ENCODE data around the gene SYT7. TPM values are rescaled to one million over a fixed set of nuclear protein-coding genes. Genes with fewer than 3 reads are reported as not detected.

The SYT7 gene
- total and polyA plus RNA-seq, 4 donors: 1.7 to 10.6 (median 3.8) TPM

DNA sequence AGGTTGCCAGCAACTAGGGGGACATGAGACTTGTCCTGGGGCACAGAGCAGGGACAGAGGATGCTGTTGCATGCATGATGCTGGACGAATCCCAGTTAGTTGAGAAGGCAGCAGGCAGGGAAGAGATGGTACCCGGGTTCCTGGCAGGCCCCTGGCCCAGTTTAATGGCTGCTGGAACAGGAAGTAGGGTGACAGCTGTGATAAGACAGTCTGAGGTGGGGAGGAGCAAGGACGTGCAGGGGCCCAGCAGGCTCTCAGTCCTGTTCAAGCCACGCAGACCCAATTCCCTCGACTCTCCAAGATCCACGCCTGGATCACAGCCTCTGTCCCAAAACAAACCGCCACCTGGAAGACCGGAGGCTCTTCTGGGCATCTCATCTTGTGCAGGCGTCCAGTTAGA is 40.3 kb downstream of the SYT7 start:
- ATAC-seq (ENCODE audit: insufficient read depth, low FRiP score): no peak
- Histone ChIP-seq H3K9me3 (ENCODE audit: control insufficient read depth in 4 of 4, insufficient read depth in 3 of 4, low read length in 3 of 4) (no peaks in the 10 kb centered on the region), H3K4me1 (ENCODE audit: control insufficient read depth in 5 of 5, insufficient read depth in 5 of 5, low read length in 5 of 5) (peaks cover under 1 to 56% (median 6%) of the 10 kb centered on the region in 5 donors), H3K36me3 (ENCODE audit: control insufficient read depth in 4 of 4, insufficient read depth in 4 of 4, low read length in 4 of 4) (no peaks in the 10 kb centered on the region), H3K27me3 (ENCODE audit: control insufficient read depth in 3 of 3, insufficient read depth in 3 of 3, low read length in 2 of 3) (no peaks in the 10 kb centered on the region), H3K9ac (ENCODE audit: insufficient read depth in 1 of 2, low read length in 2 of 2) (no peak overlapping the region), H3K4me3 (no peak overlapping the region), H3K27ac (ENCODE audit: low read depth in 1 of 2, low read length in 1 of 2) (no peak overlapping the region)
- TF ChIP-seq, protein P1, sequence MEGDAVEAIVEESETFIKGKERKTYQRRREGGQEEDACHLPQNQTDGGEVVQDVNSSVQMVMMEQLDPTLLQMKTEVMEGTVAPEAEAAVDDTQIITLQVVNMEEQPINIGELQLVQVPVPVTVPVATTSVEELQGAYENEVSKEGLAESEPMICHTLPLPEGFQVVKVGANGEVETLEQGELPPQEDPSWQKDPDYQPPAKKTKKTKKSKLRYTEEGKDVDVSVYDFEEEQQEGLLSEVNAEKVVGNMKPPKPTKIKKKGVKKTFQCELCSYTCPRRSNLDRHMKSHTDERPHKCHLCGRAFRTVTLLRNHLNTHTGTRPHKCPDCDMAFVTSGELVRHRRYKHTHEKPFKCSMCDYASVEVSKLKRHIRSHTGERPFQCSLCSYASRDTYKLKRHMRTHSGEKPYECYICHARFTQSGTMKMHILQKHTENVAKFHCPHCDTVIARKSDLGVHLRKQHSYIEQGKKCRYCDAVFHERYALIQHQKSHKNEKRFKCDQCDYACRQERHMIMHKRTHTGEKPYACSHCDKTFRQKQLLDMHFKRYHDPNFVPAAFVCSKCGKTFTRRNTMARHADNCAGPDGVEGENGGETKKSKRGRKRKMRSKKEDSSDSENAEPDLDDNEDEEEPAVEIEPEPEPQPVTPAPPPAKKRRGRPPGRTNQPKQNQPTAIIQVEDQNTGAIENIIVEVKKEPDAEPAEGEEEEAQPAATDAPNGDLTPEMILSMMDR (IDR thresholded peaks at IDR 0.05; ENCODE audit: control extremely low read depth, extremely low read depth): no peak
- DNase-seq: no peak
- WGBS, 2 donors: 56 to 67% methylated on average over 9 of the region's 9 CpGs

DNA sequence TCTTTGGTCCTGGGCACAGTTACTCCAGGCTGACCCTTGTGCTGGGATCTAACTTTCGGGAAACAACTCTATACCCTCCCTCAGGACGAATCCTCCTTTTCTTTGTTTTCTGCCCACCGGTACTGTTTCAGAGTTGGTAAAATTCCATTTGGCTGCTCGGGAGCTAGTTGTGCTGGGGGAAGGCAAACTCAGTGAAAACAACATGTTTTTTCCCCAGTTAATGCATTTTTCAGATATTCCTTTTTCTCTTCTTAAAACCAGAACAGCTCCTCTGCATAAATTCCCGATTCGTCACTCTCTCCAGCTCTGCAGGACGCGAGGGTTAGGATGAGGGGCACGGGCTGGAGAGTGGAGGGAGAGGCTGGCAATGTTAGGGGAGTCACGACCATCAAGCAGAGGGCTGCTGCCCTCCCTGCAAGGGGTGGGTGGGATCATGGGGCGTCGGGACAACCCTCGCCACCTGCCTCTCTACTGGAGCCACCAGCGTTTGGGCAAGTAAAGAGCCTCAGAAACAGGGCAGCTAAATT is 41.0 kb downstream of the SYT7 start:
- Histone ChIP-seq H3K4me3 (no peak overlapping the region), H3K27me3 (ENCODE audit: control insufficient read depth in 3 of 3, insufficient read depth in 3 of 3, low read length in 2 of 3) (no peaks in the 10 kb centered on the region), H3K9me3 (ENCODE audit: control insufficient read depth in 4 of 4, insufficient read depth in 3 of 4, low read length in 3 of 4) (no peaks in the 10 kb centered on the region), H3K36me3 (ENCODE audit: control insufficient read depth in 4 of 4, insufficient read depth in 4 of 4, low read length in 4 of 4) (no peaks in the 10 kb centered on the region), H3K9ac (ENCODE audit: insufficient read depth in 1 of 2, low read length in 2 of 2) (no peak overlapping the region), H3K27ac (ENCODE audit: low read depth in 1 of 2, low read length in 1 of 2) (no peak overlapping the region), H3K4me1 (ENCODE audit: control insufficient read depth in 5 of 5, insufficient read depth in 5 of 5, low read length in 5 of 5) (peaks cover 2 to 62% (median 6%) of the 10 kb centered on the region in 5 donors)
- WGBS, 2 donors: 65 to 74% methylated on average over 14 of the region's 14 CpGs
- DNase-seq (no peak), ATAC-seq (ENCODE audit: insufficient read depth, low FRiP score) (no peak)
- TF ChIP-seq, protein P1 (IDR thresholded peaks at IDR 0.05; ENCODE audit: control extremely low read depth, extremely low read depth): no peak

DNA sequence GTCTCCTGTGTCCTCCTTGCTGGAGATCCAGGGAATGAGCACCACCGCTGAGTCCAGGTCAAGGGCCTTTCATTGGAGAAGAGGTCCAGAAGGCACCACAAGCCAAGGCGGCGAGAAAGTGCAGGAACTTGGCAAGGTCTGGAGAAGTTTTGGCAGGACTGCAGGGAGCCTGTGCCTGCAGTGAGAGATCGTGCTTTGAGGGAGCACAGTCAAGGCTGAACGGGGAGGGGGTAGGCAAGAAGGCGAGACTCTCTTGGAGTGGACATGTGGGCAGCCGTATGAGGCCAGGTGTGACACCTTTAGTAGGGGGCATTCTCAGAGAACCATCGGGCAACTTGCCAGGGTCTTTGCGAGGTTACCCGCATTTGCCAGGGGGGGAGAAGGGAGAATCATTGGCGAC is 41.9 kb downstream of the SYT7 start:
- H3K4me1 ChIP-seq (ENCODE audit: control insufficient read depth in 5 of 5, insufficient read depth in 5 of 5, low read length in 5 of 5): peaks cover 2 to 68% (median 11%) of the 10 kb centered on the region in 5 donors
- peak in 1 of 3 donors; percentile 55 for DNase-seq
- 82 to 87% methylated on average over 11 of the region's 11 CpGs for WGBS, 2 donors
- no peaks in the 10 kb centered on the region for H3K36me3 ChIP-seq (ENCODE audit: control insufficient read depth in 4 of 4, insufficient read depth in 4 of 4, low read length in 4 of 4)
- no peak overlapping the region for H3K27ac ChIP-seq (ENCODE audit: low read depth in 1 of 2, low read length in 1 of 2)
- no peaks in the 10 kb centered on the region for H3K9me3 ChIP-seq (ENCODE audit: control insufficient read depth in 4 of 4, insufficient read depth in 3 of 4, low read length in 3 of 4)
- no peaks in the 10 kb centered on the region for H3K27me3 ChIP-seq (ENCODE audit: control insufficient read depth in 3 of 3, insufficient read depth in 3 of 3, low read length in 2 of 3)
- H3K4me3 ChIP-seq: no peak overlapping the region
- ATAC-seq (ENCODE audit: insufficient read depth, low FRiP score): no peak
- H3K9ac ChIP-seq (ENCODE audit: insufficient read depth in 1 of 2, low read length in 2 of 2): no peak overlapping the region
- TF ChIP-seq, protein P1 (IDR thresholded peaks at IDR 0.05; ENCODE audit: control extremely low read depth, extremely low read depth): no peak

DNA sequence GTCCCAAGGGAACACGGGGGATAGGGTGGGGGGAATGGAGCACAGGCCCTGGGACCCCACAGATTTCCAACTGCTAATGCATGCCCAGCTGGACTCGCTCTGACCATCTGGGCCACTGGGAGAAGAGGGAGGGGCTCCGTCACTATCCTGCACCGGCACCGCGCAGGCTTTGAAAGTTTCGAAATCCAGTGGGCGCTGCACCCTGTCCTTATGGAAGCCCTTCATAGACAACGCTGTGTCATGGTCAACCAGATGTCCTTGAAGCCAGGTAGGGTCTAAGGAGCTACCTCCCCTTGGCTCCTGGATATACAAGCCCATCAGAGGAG is 42.3 kb downstream of the SYT7 start:
- Histone ChIP-seq H3K9ac (ENCODE audit: insufficient read depth in 1 of 2, low read length in 2 of 2) (no peak overlapping the region), H3K36me3 (ENCODE audit: control insufficient read depth in 4 of 4, insufficient read depth in 4 of 4, low read length in 4 of 4) (no peaks in the 10 kb centered on the region), H3K9me3 (ENCODE audit: control insufficient read depth in 4 of 4, insufficient read depth in 3 of 4, low read length in 3 of 4) (no peaks in the 10 kb centered on the region), H3K4me3 (no peak overlapping the region), H3K27me3 (ENCODE audit: control insufficient read depth in 3 of 3, insufficient read depth in 3 of 3, low read length in 2 of 3) (no peaks in the 10 kb centered on the region), H3K27ac (ENCODE audit: low read depth in 1 of 2, low read length in 1 of 2) (no peak overlapping the region), H3K4me1 (ENCODE audit: control insufficient read depth in 5 of 5, insufficient read depth in 5 of 5, low read length in 5 of 5) (peaks cover 2 to 68% (median 11%) of the 10 kb centered on the region in 5 donors)
- TF ChIP-seq, protein P1 (IDR thresholded peaks at IDR 0.05; ENCODE audit: control extremely low read depth, extremely low read depth): no peak
- 83 to 84% methylated on average over 9 of the region's 9 CpGs for WGBS, 2 donors
- DNase-seq: no peak
- no peak for ATAC-seq (ENCODE audit: insufficient read depth, low FRiP score)
